B cell (primary cell): ENCODE results near the gene AMTN.

ENCODE experiments used
- CTCF ChIP-seq: fragments of 200-600 bp; IDR thresholded peaks from one replicate; pipeline ENCODE4 v1.8.0; 2022; ENCODE audit warnings: antibody characterized with exemption, mild to moderate bottlenecking
- EZH2 ChIP-seq: IDR thresholded peaks from 2 replicates; pipeline ENCODE4 v1.6.1; 2012; ENCODE audit warnings: borderline replicate concordance, low read depth, mild to moderate bottlenecking, moderate library complexity, low read length; ENCODE audit not compliant: insufficient read depth, poor library complexity, severe bottlenecking

- peak; percentile 95 for TF ChIP-seq CTCF
- TF ChIP-seq EZH2, result no peak
Measured at GRCh38 chr4:70505151-70505748, 13.1 kb upstream of the AMTN start.
